T follicular helper cell (primary cell): ENCODE measurements around the gene C4B.
"Not testable (repeated sequence)": the region's sequence is repeated elsewhere in the genome, so short reads cannot be mapped to it uniquely, and the experiment has no call there.

ENCODE experiments used
- DNase-seq: peaks from one replicate; pipeline ENCODE4 v3.0.0-alpha.2; 2020; ENCODE audit warnings: low read depth
- total RNA-seq, 2 experiments: gene quantifications; one replicate each; lab custom pipeline; 2026; lab: John Stamatoyannopoulos, UW

Gene C4B
- 0.13 to 0.36 reads per million in 2 experiments for total RNA-seq

DNA sequence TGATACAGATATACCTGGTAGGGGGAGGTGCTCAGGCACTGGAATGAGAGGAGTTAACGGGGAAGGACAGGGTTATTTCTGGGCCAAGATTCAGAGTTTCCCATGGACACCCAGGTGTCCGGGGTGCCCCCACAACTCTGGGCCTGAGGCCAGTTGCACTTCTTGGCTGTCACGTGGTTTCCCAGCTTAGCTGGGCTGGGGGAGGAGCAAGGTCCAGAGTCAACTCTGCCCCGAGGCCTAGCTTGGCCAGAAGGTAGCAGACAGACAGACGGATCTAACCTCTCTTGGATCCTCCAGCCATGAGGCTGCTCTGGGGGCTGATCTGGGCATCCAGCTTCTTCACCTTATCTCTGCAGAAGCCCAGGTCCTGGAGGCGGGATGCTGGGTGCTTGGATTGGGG is at the start of gene C4B:
C4B (plus strand) TSS at position 249 of the 400 bp plus-strand sequence; CDS start at position 300, 51 bp downstream.
- not testable (repeated sequence) for DNase-seq

DNA sequence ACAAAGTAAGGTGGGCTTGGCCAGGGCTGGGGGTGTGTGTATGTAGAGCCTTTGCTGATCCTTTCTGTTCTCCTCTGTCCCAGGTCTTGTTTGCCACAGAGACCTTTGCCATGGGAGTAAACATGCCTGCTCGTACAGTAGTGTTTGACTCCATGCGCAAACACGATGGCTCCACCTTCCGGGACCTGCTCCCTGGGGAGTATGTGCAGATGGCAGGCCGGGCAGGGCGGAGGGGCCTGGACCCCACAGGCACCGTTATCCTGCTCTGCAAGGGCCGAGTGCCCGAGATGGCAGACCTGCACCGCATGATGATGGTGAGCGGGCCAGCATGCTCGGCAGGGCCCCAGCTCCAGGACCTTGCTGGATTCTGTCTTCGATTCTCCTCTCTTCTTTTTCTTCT is 48.9 kb upstream of the C4B start:
- no peak for DNase-seq

DNA sequence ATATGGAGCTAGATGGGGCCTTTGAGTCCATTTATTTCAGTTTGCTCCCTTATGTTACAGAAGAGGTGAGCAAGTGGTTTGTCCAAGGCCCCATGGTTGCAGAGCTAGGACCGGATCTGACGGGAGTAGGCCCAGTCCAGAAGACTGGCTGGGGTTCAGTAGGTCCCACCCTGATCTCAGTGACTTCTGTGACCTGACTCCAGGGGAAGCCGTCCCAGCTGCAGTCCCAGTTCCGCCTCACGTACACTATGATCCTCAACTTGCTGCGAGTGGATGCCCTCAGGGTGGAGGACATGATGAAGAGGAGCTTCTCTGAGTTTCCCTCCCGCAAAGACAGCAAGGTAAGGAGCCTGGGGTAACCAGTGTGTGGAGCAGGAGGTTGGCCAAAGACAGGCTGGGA is 48.1 kb upstream of the C4B start:
- DNase-seq = no peak

DNA sequence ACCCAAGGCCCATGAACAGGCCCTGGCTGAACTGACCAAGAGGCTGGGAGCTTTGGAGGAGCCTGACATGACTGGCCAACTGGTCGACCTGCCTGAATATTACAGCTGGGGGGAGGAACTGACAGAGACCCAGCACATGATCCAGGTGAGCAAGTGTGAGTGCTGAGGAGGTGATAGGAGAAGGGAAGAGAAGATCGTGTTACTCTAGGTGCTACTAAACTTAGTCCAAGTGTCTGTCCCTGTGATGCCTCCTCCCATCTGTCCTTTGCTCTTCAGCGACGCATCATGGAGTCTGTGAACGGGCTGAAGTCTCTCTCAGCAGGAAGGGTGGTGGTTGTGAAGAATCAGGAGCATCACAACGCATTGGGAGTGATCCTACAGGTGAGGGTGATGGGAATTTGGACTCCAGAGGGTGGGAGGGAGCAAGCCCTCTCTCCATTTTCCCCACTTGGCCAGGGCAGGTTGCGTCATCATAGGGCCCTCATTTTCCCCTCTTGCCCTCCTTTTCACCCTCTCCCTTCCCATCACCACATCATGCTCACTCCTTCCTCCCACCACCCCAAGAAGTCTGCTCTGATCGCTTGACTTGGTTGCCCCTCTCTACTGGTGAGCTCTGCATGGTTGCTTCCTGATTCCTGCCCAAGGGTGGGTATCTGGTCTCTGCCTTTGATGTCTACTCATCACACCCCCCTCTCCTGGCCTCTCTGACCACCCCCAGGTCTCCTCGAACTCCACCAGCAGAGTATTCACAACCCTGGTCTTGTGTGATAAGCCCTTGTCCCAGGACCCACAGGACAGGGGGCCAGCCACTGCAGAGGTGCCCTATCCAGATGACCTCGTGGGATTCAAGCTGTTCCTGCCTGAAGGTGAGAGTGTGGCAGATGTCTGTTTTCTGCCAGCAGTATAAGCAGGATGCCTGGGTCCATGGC is 47.3 kb upstream of the C4B start:
- no peak for DNase-seq

DNA sequence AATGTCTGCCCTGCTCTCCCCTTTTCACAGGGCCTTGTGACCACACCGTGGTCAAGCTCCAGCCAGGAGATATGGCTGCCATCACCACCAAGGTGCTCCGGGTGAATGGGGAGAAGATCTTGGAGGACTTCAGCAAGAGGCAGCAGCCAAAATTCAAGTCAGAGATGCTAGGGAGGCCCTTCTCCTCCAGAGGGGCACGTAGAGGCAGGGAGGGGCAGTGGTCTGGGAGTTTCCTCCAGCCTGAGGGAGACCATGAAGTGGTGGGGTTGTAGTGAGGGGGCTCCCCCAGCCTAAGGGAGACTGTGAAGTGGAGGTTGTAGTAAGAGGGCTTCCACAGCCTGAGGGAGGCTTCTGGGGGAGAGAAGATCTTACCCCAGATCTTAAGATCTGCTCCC is 46.7 kb upstream of the C4B start:
- DNase-seq = no peak

DNA sequence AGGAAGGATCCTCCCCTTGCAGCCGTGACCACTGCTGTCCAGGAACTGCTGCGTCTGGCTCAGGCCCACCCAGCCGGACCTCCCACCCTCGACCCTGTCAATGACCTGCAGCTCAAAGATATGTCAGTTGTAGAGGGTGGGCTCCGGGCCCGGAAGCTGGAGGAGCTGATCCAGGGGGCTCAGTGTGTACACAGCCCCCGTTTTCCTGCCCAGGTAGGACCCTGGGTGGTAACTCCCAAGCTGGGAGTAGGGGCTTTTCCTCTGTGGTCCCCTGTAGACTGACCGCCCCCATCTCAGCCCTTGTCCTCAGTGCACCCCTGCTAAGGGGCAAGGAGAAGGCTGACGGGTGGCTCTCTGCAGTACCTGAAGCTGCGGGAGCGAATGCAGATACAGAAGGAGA is 46.3 kb upstream of the C4B start:
- no peak for DNase-seq

DNA sequence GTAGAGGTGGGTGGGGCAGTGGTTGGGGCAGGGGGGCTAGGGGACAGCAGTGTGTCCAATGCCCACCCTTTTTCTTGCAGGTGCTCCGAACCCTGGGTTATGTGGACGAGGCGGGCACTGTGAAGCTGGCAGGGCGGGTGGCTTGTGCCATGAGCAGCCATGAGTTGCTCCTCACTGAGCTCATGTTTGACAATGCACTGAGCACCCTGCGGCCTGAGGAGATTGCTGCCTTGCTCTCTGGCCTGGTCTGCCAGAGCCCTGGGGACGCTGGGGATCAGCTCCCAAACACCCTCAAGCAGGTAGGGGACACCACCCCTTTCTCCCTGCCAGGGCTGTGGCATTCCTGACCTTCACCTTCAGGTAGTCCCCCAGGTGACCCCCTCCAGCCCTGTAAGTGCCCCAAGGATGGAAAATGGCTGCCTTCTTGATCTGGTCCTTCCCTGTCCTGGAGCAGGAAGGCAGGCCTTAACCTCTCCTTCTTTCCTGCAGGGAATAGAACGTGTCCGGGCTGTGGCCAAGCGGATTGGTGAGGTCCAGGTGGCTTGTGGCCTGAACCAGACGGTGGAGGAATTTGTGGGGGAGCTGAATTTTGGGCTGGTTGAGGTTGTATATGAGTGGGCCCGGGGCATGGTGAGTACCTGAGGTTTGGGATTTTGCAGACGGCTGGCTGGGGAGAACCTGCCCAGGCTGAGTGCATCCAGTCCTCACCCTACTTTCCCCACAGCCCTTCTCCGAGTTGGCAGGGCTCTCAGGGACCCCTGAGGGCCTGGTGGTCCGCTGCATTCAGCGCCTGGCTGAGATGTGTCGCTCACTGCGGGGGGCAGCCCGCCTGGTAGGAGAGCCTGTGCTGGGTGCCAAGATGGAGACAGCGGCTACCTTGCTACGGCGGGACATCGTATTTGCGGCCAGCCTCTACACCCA is 45.5 kb upstream of the C4B start:
- no peak for DNase-seq

DNA sequence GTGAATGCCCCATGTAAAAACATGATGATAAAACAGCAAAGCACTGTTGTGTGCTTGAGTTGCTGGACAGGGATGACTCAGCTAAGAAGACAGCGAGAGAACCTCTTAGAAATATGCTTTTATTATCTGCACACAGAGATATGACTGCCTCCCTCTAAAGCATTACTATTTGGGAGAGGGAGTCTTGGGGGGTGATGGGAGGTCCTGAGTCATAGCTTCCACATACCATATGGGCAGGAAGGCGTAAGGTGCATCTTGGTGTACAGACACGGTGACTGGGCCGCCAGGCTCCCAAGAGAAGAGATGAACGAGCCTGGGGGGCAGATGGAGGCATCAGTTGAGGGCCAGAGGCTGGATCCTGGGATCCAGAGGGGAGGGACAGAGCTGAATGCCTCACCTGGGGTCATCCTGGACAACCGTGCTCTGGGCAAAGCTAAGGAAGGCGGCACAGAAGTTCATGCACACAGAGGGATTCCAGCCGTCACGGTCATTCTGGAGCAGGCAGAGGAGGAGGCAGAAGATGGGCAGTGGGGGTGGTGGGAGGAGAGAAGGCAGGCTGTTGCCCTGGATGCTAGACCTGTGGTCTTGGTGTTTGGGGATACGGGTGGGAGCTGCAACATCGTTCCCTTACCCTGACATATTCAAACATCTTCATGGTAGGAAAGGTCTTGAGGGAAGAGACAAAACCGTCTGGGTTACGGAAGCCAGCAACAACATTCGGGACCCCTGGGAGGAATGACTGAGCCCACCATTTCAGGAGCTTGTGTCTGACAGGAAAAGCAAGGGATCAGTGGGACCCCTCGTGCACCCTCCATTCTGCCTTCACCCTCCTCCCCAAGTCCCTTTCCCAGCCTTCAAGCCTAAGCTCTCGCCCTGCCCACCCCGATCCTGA is 44.6 kb upstream of the C4B start:
- no peak for DNase-seq

DNA sequence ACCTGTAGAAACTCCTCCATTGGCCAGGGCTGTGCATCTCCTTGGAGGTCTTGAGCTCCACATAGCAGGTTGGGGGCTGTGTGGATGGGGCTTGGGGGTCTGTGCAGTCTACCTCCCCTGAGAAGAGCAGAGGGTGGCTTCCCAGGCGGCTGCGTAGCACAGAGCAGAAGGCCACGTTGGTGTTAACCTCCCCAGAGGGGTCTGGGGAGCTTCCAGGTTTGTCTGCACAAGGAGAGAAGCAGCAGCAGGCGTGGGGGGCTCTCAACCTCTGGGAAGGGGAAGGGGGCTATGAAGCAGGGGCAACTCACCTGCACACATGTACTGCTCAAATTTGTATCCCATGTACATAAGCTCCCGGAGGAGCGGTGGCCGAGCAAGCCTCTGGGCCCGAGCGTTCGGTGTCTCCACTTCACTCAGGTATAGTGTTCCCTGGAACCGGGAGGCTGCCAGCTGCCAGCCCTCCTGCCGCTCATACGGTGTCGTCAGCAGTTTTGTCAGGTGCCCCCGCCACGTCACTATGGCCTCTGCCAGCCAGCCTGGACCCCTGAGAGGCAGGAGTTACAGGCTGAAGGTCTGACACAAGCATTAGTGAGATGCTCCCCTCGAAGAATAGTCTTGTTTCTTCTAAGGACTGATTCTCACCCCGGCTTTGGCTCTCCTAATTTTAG is 43.9 kb upstream of the C4B start:
- no peak for DNase-seq

DNA sequence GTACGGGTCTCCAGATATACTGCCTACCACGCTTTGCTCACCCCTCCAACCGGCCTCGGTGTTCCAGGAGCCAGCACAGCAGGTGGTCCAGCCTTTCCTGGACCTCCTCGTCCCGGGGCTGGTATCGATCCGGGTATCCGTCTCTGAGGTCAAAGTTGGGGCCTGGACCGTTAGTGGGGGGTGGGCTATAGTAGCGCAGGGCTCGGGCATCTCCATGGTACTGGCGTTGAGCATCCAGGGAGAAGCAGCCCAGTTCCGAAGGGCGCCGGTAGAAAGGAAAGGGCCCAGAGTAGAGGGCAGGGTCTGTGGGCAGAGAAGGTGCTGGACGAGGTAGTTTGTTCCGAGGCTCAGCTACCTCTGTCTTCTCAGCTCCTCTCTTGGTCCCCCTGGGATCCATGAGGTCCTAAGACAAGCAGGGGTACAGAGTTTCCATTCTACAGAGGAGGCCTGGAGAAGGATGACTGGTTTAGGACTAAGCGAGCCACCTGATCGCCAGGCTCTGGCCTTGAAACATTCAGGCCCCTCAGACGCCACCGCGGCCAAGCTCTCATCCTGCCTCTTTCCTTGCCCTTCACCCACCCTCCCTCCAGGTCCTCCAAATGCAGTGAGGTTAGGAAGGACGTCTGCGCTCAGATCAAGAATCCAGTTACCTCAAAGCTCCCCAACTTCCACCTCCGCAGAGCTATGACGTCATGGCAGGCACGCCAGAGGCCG is 43.2 kb upstream of the C4B start:
- DNase-seq = no peak

DNA sequence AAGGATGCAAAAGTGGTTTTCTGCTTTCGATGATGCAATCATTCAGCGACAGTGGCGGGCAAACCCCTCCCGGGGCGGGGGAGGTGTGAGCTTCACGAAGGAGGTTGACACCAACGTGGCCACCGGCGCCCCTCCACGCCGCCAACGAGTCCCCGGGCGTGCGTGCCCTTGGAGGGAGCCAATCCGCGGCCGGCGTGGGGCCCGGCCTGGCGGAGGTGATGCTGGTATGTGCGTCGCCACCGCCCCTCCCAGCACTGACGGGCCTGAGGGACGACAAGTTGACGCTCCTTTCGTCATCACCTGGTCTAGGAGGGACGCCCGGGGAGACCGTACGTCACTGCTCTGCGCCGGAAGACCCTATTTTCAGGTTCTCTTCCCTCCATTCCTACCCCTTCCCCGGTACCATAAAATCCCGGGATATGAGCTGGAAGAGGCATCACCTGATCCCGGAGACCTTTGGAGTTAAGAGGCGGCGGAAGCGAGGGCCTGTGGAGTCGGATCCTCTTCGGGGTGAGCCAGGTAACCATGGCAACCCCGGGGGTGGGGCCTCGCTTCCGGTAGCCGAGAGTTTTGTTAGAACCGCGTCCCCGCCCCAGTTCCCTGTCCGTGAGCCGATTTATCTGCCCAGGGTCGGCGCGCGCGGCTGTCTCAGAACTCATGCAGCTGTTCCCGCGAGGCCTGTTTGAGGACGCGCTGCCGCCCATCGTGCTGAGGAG is 42.4 kb upstream of the C4B start, which contains the start of gene DXO:
DXO (minus strand) TSS at position 146 of the 716 bp plus-strand sequence. CDS start 463 bp downstream, outside the sequence.
- peak; percentile 98 for DNase-seq

DNA sequence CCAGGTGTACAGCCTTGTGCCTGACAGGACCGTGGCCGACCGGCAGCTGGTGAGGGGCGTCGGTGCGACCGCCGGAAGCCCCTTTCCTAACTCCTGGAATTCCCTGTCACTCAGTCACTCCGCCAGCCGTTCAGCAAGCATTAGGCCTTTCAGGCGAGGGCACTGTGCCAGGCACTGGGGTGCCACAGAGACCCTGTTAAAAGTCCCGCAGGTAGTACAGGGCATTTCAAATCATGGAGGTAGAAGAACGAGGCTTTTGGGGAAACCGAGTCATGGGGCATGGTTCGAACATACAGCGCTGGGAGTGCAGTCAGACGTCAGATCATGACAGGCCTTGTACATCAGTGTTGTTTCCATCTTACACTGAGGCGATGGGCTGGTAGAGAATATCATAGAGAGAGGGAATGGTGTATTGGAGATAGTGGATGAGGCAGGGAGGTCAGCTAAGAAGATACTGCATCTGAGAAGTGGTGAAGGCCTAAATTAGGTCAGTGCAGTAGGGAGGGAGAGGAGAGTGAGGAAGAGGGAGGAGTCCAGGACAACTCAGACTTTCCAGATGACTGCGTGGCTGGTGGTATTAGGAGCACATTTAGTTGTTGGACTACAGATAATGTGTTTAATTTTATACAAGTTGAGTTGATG is 41.8 kb upstream of the C4B start:
- no peak for DNase-seq

DNA sequence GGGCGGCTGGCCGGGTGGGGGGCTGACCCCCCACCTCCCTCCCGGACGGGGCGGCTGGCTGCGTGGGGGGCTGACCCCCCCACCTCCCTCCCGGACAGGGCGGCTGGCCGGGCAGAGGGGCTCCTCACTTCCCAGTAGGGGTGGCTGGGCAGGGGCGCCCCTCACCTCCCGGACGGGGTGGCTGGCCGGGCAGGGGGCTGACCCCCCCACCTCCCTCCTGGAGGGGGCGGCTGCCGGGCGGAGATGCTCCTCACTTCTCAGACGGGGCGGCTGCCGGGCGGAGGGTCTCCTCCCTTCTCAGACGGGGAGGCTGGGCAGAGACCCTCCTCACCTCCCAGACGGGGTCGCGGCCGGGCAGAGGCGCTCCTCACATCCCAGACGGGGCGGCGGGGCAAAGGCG is 38.5 kb upstream of the C4B start:
- DNase-seq = not testable (repeated sequence)

DNA sequence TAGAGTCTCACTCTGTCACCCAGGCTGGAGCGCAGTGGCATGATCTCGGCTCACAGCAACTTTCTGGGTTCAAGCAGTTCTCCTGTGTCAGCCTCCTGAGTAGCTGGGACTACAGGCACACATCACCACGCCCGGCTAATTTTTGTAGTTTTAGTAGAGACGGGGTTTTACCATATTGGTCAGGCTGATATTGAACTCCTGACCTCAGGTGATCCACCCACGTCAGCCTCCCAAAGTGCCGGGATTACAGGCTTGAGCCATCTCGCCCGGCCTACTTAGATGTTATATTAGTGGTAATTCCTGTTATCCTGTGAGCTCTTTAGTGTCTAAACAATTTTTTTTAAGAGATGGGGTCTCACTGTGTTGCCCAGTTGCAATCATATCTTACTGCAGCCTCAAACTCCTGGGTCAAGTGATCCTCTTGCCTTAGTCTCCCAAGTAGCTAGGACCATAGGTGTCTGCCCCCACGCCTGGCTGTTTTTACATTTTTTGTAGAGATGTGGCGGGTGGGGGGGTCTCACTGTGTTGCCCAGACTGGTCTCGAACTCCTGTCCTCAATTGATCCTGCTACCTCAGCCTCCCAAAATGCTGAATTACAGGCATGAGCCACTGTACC is 36.7 kb upstream of the C4B start:
- no peak for DNase-seq

DNA sequence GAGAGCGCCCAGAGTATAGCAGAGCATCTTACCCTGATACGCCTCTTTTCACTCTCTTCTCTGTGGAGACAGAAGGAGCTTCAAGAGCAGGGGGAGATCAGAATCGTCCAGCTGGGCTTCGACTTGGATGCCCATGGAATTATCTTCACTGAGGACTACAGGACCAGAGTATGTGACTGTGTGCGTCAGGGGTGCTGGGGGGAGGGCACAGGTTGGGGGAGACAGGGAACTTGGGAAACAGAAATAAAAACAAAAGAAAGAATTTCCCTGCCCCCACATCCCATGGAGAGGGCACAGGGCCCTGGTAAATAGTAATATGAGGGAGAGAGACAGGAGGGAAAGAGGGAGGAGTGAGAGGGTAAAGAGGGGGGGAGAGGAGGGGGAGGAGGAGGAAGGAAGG is 35.8 kb upstream of the C4B start:
- no peak for DNase-seq

DNA sequence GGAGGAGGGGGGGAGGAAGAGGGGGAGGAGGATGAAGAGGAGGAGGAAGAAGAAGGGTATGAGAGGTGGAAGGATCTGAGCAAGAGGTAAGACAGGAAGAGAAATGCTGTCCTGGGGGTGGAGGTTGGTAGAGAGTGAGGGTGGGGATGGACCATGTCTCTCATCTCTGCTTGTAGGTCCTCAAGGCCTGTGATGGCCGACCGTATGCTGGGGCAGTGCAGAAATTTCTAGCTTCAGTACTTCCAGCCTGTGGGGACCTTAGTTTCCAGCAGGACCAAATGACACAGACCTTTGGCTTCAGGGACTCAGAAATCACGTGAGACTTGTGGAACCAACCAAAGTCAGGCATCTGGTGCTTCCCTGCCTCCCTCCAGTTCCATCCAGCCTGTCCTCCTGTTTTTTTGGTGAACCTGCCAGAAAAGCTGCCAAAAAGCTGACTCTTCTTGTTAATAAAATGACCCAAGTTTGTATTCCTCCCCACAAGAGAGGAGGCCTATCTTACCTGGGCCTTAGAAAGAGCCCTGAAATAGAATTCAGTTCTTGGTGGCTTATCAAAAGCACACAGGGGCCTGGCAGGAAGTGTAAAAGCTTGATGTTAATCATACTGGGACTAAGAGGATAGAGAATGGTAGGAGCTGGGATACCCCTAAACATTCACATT is 35.2 kb upstream of the C4B start:
- DNase-seq = no peak

DNA sequence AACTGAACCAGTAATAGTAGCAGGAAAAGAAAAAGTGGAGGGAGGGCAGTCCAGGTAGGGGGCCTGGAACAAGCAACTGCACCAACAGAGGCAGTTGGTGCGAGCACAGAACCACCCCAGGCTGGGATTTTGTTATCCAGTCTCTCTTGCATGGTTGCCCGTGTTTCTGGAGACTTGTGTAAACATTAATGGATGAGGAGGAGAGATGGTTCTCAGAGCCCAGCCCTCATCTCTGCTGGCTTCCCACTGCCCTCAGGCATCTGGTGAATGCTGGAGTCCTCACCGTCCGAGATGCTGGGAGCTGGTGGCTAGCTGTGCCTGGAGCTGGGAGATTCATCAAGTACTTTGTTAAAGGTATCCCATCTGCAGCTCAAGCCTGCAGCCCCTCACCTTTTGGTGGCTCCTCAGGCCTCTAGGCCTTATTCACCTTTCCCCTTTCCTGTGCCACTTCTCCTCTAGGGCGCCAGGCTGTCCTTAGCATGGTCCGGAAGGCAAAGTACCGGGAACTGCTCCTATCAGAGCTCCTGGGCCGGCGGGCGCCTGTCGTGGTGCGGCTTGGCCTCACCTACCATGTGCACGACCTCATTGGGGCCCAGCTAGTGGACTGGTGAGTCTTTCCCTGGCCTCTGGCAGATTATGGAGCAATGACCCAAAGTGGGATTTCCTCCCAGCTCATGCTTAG is 34.3 kb upstream of the C4B start:
- not testable (repeated sequence) for DNase-seq
